HCT116 (cell line): ENCODE results near the gene CPED1. TPM values are rescaled to one million over a fixed set of nuclear protein-coding genes. Genes with fewer than 3 reads are reported as not detected.

Experiments used
- ATAC-seq: fragments of 200-7000 bp; cut with Tn5 transposase; 2 replicates; pipeline ENCODE4 v1.9.1; 2020; ENCODE audit warnings: mild to moderate bottlenecking, moderate library complexity
- BruUV-seq: library from RNA; stranded (reverse); fragments of 400-500 nt; replicated peaks from 2 replicates; lab custom pipeline; 2021; lab: Mats Ljungman, UMichigan
- CTCF ChIA-PET: fragments of 300-600 bp; sonication (Branson Sonifier 250); formaldehyde crosslinking; loops from one replicate; lab custom pipeline; 2021; ENCODE audit warnings: antibody characterized with exemption; lab: Charles Lee
- POLR2A ChIA-PET: fragments of 300-600, 350-600 bp; sonication (Branson Sonifier 250); formaldehyde crosslinking; loops from one replicate; lab custom pipeline; 2021; ENCODE audit warnings: antibody characterized with exemption; lab: Charles Lee
- RAD21 ChIA-PET, 2 experiments: fragments of 300-600 bp; sonication (Branson Sonifier 250); formaldehyde crosslinking; loops; one replicate each; lab custom pipeline; 2023; ENCODE audit warnings: low total read pairs in 2 of 2; ENCODE audit not compliant: uncharacterized antibody in 2 of 2, unreplicated experiment in 2 of 2, low non-redundant PET in 1 of 2; lab: Charles Lee
- DNase-seq: peaks from one replicate; pipeline ENCODE4 v3.0.0-alpha.2; 2010; ENCODE audit warnings: low read depth, low spot score
- H2AFZ ChIP-seq: fragments of 200-600 bp; shearing (Covaris generic), sonication (generic); 2 replicates; pipeline ENCODE4 v1.6.1; 2017; ENCODE audit warnings: low read depth, mixed run types, mixed read lengths, antibody characterized with exemption, low read length; ENCODE audit not compliant: poor library complexity, severe bottlenecking
- H3K27ac ChIP-seq: 2 replicates; pipeline ENCODE4 v1.5.1; 2012; ENCODE audit warnings: low read depth, low read length
- H3K27me3 ChIP-seq: fragments of 200-600 bp; sonication (generic); 2 replicates; pipeline ENCODE4 v1.6.1; 2016; ENCODE audit warnings: mixed run types, low read length, mixed read lengths; ENCODE audit not compliant: insufficient read depth
- H3K36me3 ChIP-seq, 2 experiments: fragments of 200-500 bp in 1 of 2; fragments of 200-600 bp in 1 of 2; sonication (Bioruptor generic) in 1 of 2; sonication (generic) in 1 of 2; 2 replicates each; pipeline versions ENCODE4 v1.5.1 to v1.6.1; 2014 to 2016; ENCODE audit warnings: low read length in 2 of 2, inconsistent platforms in 1 of 2, mixed read lengths in 1 of 2, mixed run types in 1 of 2; ENCODE audit not compliant: insufficient read depth in 2 of 2, control insufficient read depth in 1 of 2
- H3K4me1 ChIP-seq, 2 experiments: fragments of 200-600 bp in 1 of 2; sonication (generic) in 1 of 2; 2 replicates each; pipeline versions ENCODE4 v1.5.1 to v1.6.1; 2012 to 2017; ENCODE audit warnings: low read length in 2 of 2, inconsistent platforms in 1 of 2, mild to moderate bottlenecking in 1 of 2, mixed read lengths in 1 of 2, mixed run types in 1 of 2, moderate library complexity in 1 of 2; ENCODE audit not compliant: insufficient read depth in 2 of 2, control insufficient read depth in 1 of 2
- H3K4me2 ChIP-seq: fragments of 200-600 bp; sonication (generic); 2 replicates; pipeline ENCODE4 v1.6.1; 2017; ENCODE audit warnings: mixed run types, low read length, mixed read lengths
- H3K4me3 ChIP-seq, 2 experiments: fragments of 200-600 bp in 1 of 2; sonication (generic) in 1 of 2; replicated peaks in 1 of 2; 2 replicates each; pipeline ENCODE4 v1.5.1; 2011 to 2016; ENCODE audit warnings: low read length in 2 of 2, control low read depth in 1 of 2, low read depth in 1 of 2, mild to moderate bottlenecking in 1 of 2, mixed read lengths in 1 of 2, mixed run types in 1 of 2
- H3K79me2 ChIP-seq: fragments of 200-600 bp; sonication (generic); 2 replicates; pipeline ENCODE4 v1.6.1; 2017; ENCODE audit warnings: mild to moderate bottlenecking, mixed run types, low read length, moderate library complexity, mixed read lengths; ENCODE audit not compliant: insufficient read depth
- H3K9ac ChIP-seq: fragments of 200-600 bp; sonication (generic); 2 replicates; pipeline ENCODE4 v1.6.1; 2016; ENCODE audit warnings: low read length, mixed read lengths
- H3K9me2 ChIP-seq: fragments of 200-600 bp; sonication (generic), shearing (Covaris generic); 2 replicates; pipeline ENCODE4 v1.6.1; 2017; ENCODE audit warnings: mixed run types, mild to moderate bottlenecking, moderate library complexity; ENCODE audit not compliant: insufficient read depth
- H3K9me3 ChIP-seq, 2 experiments: fragments of 200-500 bp in 1 of 2; fragments of 200-600 bp in 1 of 2; sonication (Bioruptor generic) in 1 of 2; sonication (generic) in 1 of 2; 2 replicates each; pipeline ENCODE4 v1.6.1; 2014 to 2017; ENCODE audit warnings: low read length in 2 of 2, mixed read lengths in 2 of 2, inconsistent platforms in 1 of 2, low read depth in 1 of 2, mild to moderate bottlenecking in 1 of 2, mixed run types in 1 of 2, moderate library complexity in 1 of 2; ENCODE audit not compliant: control insufficient read depth in 1 of 2, insufficient read depth in 1 of 2
- H4K20me1 ChIP-seq: fragments of 200-600 bp; sonication (generic), shearing (Covaris generic); 2 replicates; pipeline ENCODE4 v1.6.1; 2017; ENCODE audit warnings: mixed run types, mild to moderate bottlenecking, moderate library complexity; ENCODE audit not compliant: insufficient read depth
- ELF1 ChIP-seq: IDR thresholded peaks from 2 replicates; pipeline ENCODE4 v1.6.1; 2012; ENCODE audit warnings: low read depth, borderline replicate concordance
- POLR2AphosphoS5 ChIP-seq: IDR thresholded peaks from 2 replicates; pipeline ENCODE4 v1.6.1; 2011; ENCODE audit warnings: mild to moderate bottlenecking, low read depth, low read length, moderate library complexity
- SIN3A ChIP-seq: IDR thresholded peaks from 2 replicates; pipeline ENCODE4 v1.6.1; 2012; ENCODE audit warnings: low read depth
- SRF ChIP-seq: IDR thresholded peaks from 2 replicates; pipeline ENCODE4 v1.6.1; 2012; ENCODE audit warnings: low read depth
- ZBTB33 ChIP-seq: IDR thresholded peaks from 2 replicates; pipeline ENCODE4 v1.6.1; 2011; ENCODE audit warnings: mild to moderate bottlenecking, low read length, moderate library complexity; ENCODE audit not compliant: insufficient replicate concordance; ENCODE audit errors: extremely low read depth
- ZFX ChIP-seq: fragments of 450-650 bp; IDR thresholded peaks from 2 replicates; pipeline ENCODE4 v1.6.1; 2017
- intact Hi-C: fragments of 100-400 bp; cut with micrococcal nuclease; formaldehyde crosslinking; loops from 2 replicates; pipeline ENCODE4 v1.10.0; 2022
- total RNA-seq: library from RNA; stranded (reverse); gene quantifications from one replicate; pipeline ENCODE4 v1.2.1, GENCODE V29; 2021; ENCODE audit not compliant: unreplicated experiment

The CPED1 gene
- total RNA-seq, 1 experiment from 2014 or later: 1.2 TPM

- Histone ChIP-seq H3K36me3 (peaks cover 0 to 32% of the 10 kb centered on the region in 2 experiments; a peak in 2 of 4 replicates), H3K4me3 (no peak overlapping the region), H3K27me3 (no peaks in the 10 kb centered on the region), H3K27ac (no peak overlapping the region), H3K9ac (no peak overlapping the region), H3K9me3 (peaks cover 3 to 10% of the 10 kb centered on the region in 2 experiments; a peak in 1 of 4 replicates), H4K20me1 (no peaks in the 10 kb centered on the region), H2AFZ (no peak overlapping the region), H3K4me1 (peaks cover 23 to 51% of the 10 kb centered on the region in 2 experiments), H3K79me2 (no peaks in the 10 kb centered on the region), H3K9me2 (no peaks in the 10 kb centered on the region), H3K4me2 (no peak overlapping the region)
- ChIA-PET RAD21 (no interaction called here), POLR2A (no interaction called here), CTCF (no interaction called here)
- TF ChIP-seq POLR2AphosphoS5 (no peak), ZBTB33 (no peak), ELF1 (no peak), ZFX (no peak), SIN3A (no peak), SRF (no peak)
- ATAC-seq: no peak
- no TSS peak for BruUV-seq
- no peak for DNase-seq
- intact Hi-C loops: no loop called here
Measured at GRCh38 chr7:121286186-121286585, 297.7 kb downstream of the CPED1 start.
